ENCODE results near the gene RBM10. TPM values are rescaled to one million over a fixed set of nuclear protein-coding genes. Genes with fewer than 3 reads are reported as not detected.

Gene RBM10
- total RNA-seq, 1 experiment from 2014 or later = 41.0 TPM

DNA sequence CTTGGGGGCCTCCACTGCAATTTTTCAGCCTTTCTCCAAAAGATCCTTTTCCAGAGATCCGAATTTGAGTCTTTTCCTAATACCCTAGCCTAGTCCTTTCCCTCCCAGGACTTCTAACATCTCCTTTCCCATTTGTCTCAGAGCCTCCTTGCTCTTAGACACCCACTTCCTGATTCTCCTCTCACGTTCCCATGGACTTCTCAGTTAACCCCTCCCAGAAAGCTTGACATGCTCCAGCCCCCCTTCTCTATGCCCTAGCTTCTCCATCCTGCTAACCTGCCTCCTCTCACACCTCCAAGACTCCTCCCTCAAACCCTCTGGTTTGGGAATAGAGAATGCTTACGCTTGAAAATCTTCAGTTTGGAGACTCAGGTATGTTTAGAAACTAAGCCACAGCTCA, 51.1 kb downstream of the RBM10 start:
- H3K27ac Mint-ChIP-seq (ENCODE audit: unreplicated experiment) = peak overlapping the region; percentile 93
- Histone ChIP-seq H3K9me3 (no peaks in the 10 kb centered on the region), H3K36me3 (ENCODE audit: control insufficient read depth, insufficient read depth, low read length) (peaks cover 3% of the 10 kb centered on the region; the same call in 1 of the 2 replicates), H3K4me3 (ENCODE audit: low read depth, low read length) (no peak overlapping the region), H3K4me1 (no peaks in the 10 kb centered on the region; the same call in 1 of the 2 replicates), H3K27me3 (replicated peaks; ENCODE audit: control insufficient read depth, insufficient read depth, low read length) (no peaks in the 10 kb centered on the region)
- H3K36me3 Mint-ChIP-seq (ENCODE audit: insufficient read depth, unreplicated experiment) = peaks cover 56% of the 10 kb centered on the region
- ChIA-PET CTCF (no interaction called here), POLR2A (interaction anchor here (1.2 kb wide), 1 partner anchor 22 kb away, joined by 3 read pairs; no protein-coding TSS in a partner anchor)
- intact Hi-C loops (cut with micrococcal nuclease; ENCODE audit: unreplicated experiment) = loop anchor here (10.0 kb wide), 1 partner anchor 449 kb away; no protein-coding TSS in a partner anchor
- BruUV-seq (replicated peaks) = no TSS peak
- peak overlapping the region; percentile 82 for H3K4me3 Mint-ChIP-seq (ENCODE audit: unreplicated experiment)
- TF ChIP-seq, protein P1, sequence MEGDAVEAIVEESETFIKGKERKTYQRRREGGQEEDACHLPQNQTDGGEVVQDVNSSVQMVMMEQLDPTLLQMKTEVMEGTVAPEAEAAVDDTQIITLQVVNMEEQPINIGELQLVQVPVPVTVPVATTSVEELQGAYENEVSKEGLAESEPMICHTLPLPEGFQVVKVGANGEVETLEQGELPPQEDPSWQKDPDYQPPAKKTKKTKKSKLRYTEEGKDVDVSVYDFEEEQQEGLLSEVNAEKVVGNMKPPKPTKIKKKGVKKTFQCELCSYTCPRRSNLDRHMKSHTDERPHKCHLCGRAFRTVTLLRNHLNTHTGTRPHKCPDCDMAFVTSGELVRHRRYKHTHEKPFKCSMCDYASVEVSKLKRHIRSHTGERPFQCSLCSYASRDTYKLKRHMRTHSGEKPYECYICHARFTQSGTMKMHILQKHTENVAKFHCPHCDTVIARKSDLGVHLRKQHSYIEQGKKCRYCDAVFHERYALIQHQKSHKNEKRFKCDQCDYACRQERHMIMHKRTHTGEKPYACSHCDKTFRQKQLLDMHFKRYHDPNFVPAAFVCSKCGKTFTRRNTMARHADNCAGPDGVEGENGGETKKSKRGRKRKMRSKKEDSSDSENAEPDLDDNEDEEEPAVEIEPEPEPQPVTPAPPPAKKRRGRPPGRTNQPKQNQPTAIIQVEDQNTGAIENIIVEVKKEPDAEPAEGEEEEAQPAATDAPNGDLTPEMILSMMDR (IDR thresholded peaks at IDR 0.05; ENCODE audit: insufficient read depth in 1 of 2, low read depth in 1 of 2, low read length in 1 of 2, severe bottlenecking in 1 of 2, unreplicated experiment in 1 of 2) = no peak
- H3K27me3 Mint-ChIP-seq (ENCODE audit: insufficient read depth, unreplicated experiment) = no peaks in the 10 kb centered on the region
- H3K9me3 Mint-ChIP-seq (ENCODE audit: unreplicated experiment) = no peaks in the 10 kb centered on the region
- no peak for DNase-seq
- peaks cover 9% of the 10 kb centered on the region for H3K4me1 Mint-ChIP-seq (ENCODE audit: low read depth, unreplicated experiment)

DNA sequence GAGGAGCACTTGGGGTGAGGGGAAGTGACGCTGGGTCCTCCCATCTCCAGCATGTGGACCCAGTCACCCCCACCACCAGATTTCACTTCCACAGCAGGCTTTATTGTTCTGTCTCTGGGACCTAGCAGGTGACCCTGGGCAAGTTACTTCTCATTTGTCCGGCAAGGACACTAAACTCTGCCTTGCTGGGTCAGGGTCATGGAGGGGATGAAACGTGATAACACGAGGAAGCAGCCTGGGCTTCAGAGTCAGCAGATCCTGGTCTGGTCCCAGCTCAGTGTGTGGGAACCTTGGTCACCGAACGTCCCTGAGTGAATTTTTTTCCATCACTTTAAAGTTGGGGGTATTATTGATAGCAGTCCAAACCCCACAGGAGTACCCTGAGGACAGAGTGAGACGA, 52.5 kb downstream of the RBM10 start:
- no TSS peak for BruUV-seq (replicated peaks)
- Mint-ChIP-seq H3K4me1 (ENCODE audit: low read depth, unreplicated experiment) (peaks cover 9% of the 10 kb centered on the region), H3K9me3 (ENCODE audit: unreplicated experiment) (no peaks in the 10 kb centered on the region), H3K36me3 (ENCODE audit: insufficient read depth, unreplicated experiment) (peaks cover 71% of the 10 kb centered on the region), H3K27me3 (ENCODE audit: insufficient read depth, unreplicated experiment) (no peaks in the 10 kb centered on the region), H3K4me3 (ENCODE audit: unreplicated experiment) (no peak overlapping the region), H3K27ac (ENCODE audit: unreplicated experiment) (no peak overlapping the region)
- no peak for DNase-seq
- Histone ChIP-seq H3K27me3 (replicated peaks; ENCODE audit: control insufficient read depth, insufficient read depth, low read length) (no peaks in the 10 kb centered on the region), H3K9me3 (no peaks in the 10 kb centered on the region), H3K36me3 (ENCODE audit: control insufficient read depth, insufficient read depth, low read length) (peaks cover 3% of the 10 kb centered on the region; the same call in 1 of the 2 replicates), H3K4me1 (no peaks in the 10 kb centered on the region; the same call in 1 of the 2 replicates), H3K4me3 (ENCODE audit: low read depth, low read length) (no peak overlapping the region)
- TF ChIP-seq, protein P1 (IDR thresholded peaks at IDR 0.05; ENCODE audit: insufficient read depth in 1 of 2, low read depth in 1 of 2, low read length in 1 of 2, severe bottlenecking in 1 of 2, unreplicated experiment in 1 of 2) = no peak
- ChIA-PET CTCF (no interaction called here), POLR2A (no interaction called here)
- intact Hi-C loops (cut with micrococcal nuclease; ENCODE audit: unreplicated experiment) = loop anchor here (10.0 kb wide), 1 partner anchor 447 kb away; no protein-coding TSS in a partner anchor

DNA sequence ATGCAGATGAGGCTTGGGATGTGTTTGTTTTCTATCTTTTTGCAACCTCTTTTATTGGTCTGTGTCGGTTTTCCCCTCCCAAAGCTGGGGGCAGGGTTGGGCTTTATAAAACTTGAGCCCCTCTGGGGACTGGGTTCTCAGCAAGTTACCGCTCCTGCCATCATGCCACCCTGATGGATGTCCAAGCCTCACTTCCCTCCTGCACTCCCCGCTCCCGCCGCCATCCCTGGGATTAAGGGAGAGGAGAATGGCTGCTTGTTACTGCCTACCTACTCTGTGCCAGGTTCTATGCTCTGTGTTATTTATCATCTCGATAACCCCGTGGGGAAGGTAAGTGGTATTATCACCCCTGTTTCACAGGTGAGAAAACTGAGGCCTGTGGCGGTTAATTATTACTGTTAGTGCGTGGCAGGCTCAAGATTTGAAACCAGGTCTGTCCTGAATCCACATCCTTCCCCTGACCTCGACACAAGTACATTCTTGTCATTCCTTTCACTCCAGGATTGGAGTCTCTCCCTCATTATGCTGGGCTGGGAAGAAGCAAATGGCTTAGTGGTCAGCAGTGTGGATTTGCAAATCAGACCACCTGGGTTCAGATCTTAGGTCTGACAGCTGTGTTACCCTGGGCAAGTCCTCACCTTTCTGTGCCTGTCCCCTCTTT, 53.1 kb downstream of the RBM10 start:
- Mint-ChIP-seq H3K9me3 (ENCODE audit: unreplicated experiment) (no peaks in the 10 kb centered on the region), H3K27me3 (ENCODE audit: insufficient read depth, unreplicated experiment) (no peaks in the 10 kb centered on the region), H3K4me1 (ENCODE audit: low read depth, unreplicated experiment) (peaks cover 9% of the 10 kb centered on the region), H3K4me3 (ENCODE audit: unreplicated experiment) (peak overlapping the region; percentile 14), H3K36me3 (ENCODE audit: insufficient read depth, unreplicated experiment) (peaks cover 75% of the 10 kb centered on the region), H3K27ac (ENCODE audit: unreplicated experiment) (peak overlapping the region; percentile 35)
- DNase-seq = no peak
- H3K9me3 ChIP-seq = no peaks in the 10 kb centered on the region
- POLR2A ChIA-PET = no interaction called here
- TF ChIP-seq, protein P1 (IDR thresholded peaks at IDR 0.05; ENCODE audit: insufficient read depth in 1 of 2, low read depth in 1 of 2, low read length in 1 of 2, severe bottlenecking in 1 of 2, unreplicated experiment in 1 of 2) = no peak
- H3K27me3 ChIP-seq (replicated peaks; ENCODE audit: control insufficient read depth, insufficient read depth, low read length) = no peaks in the 10 kb centered on the region
- H3K36me3 ChIP-seq (ENCODE audit: control insufficient read depth, insufficient read depth, low read length) = peaks cover 3% of the 10 kb centered on the region; the same call in 1 of the 2 replicates
- no peaks in the 10 kb centered on the region; the same call in 1 of the 2 replicates for H3K4me1 ChIP-seq
- CTCF ChIA-PET = no interaction called here
- no peak overlapping the region for H3K4me3 ChIP-seq (ENCODE audit: low read depth, low read length)
- no TSS peak for BruUV-seq (replicated peaks)
- intact Hi-C loops (cut with micrococcal nuclease; ENCODE audit: unreplicated experiment) = loop anchor here (10.0 kb wide), 1 partner anchor 447 kb away; no protein-coding TSS in a partner anchor
